Activated CD8-positive, alpha-beta T cell treated with anti-CD3 and anti-CD28 coated beads for 36 hours (primary cell): Measurements from ENCODE around the gene RUFY2. TPM values are rescaled to one million over a fixed set of nuclear protein-coding genes. Genes with fewer than 3 reads are reported as not detected.

ENCODE experiments used
- ATAC-seq: fragments of 200-7000 bp; cut with Tn5 transposase; one replicate; pipeline ENCODE4 v1.10.0; 2021; ENCODE audit warnings: mild to moderate bottlenecking, moderate library complexity
- CTCF ChIA-PET: fragments of 350-600 bp; sonication (Branson Sonifier 250); formaldehyde crosslinking; loops from one replicate; lab custom pipeline; 2021; ENCODE audit warnings: antibody characterized with exemption; lab: Charles Lee
- POLR2A ChIA-PET: fragments of 350-600 bp; sonication (Branson Sonifier 250); formaldehyde crosslinking; loops from one replicate; lab custom pipeline; 2021; ENCODE audit warnings: antibody characterized with exemption; lab: Charles Lee
- DNase-seq: peaks from one replicate; pipeline ENCODE4 v3.0.0-alpha.2; 2020
- H3K27ac Mint-ChIP-seq: one replicate; pipeline ENCODE4 v1.8.0; 2021; ENCODE audit warnings: mild to moderate bottlenecking, mixed read lengths
- H3K27me3 Mint-ChIP-seq: one replicate; pipeline ENCODE4 v1.8.0; 2021; ENCODE audit warnings: mixed read lengths
- H3K36me3 Mint-ChIP-seq: one replicate; pipeline ENCODE4 v1.8.0; 2021; ENCODE audit warnings: low read depth, mixed read lengths
- H3K4me1 Mint-ChIP-seq: one replicate; pipeline ENCODE4 v1.8.0; 2021; ENCODE audit warnings: low read depth, mixed read lengths
- H3K4me3 Mint-ChIP-seq: one replicate; pipeline ENCODE4 v1.8.0; 2021; ENCODE audit warnings: mild to moderate bottlenecking, moderate library complexity, mixed read lengths
- H3K9me3 Mint-ChIP-seq: one replicate; pipeline ENCODE4 v1.8.0; 2021; ENCODE audit warnings: mixed read lengths
- intact Hi-C: fragments of 100-400 bp; cut with micrococcal nuclease; formaldehyde crosslinking; loops from one replicate; pipeline ENCODE4 v1.10.0; 2022
- total RNA-seq, 2 experiments: library from RNA; stranded (reverse); gene quantifications; one replicate each; pipeline ENCODE4 v1.2.3, GENCODE V29; 2021
- TF ChIP-seq, protein P1 (sequence below): fragments of 200-600 bp; IDR thresholded peaks from one replicate; pipeline ENCODE4 v1.8.0; 2022; ENCODE audit warnings: antibody characterized with exemption, mild to moderate bottlenecking

The RUFY2 gene
- total RNA-seq, 2 experiments from 2014 or later = 7.8 to 8.0 TPM

DNA sequence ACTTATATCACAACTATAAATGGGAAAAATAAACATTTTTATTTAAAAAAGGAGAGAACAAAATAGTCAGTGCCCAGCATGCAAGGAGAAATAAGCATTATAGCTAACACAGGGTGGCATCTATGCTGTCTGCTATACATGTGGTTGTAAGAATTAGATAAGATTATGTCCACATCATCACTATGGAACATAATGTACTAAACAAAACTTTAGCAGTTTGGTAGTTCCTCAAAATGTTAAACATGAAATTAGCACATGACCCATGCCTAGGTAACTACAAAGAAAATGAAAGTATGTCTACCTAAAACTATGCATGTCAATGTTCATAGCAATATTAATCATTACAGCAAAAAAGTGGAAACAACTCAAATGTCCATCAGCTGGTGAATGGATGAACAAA is 28.7 kb upstream of the RUFY2 start:
- POLR2A ChIA-PET = interaction anchor here (1.0 kb wide), 1 partner anchor 29 kb away, joined by 3 read pairs; the partner anchor contains the start of gene RUFY2
- Mint-ChIP-seq H3K4me1 (no peaks in the 10 kb centered on the region), H3K36me3 (peaks cover 34% of the 10 kb centered on the region), H3K27me3 (no peaks in the 10 kb centered on the region), H3K4me3 (no peak overlapping the region), H3K27ac (no peak overlapping the region), H3K9me3 (no peaks in the 10 kb centered on the region)
- ATAC-seq (no peak), DNase-seq (no peak)
- TF ChIP-seq, protein P1, sequence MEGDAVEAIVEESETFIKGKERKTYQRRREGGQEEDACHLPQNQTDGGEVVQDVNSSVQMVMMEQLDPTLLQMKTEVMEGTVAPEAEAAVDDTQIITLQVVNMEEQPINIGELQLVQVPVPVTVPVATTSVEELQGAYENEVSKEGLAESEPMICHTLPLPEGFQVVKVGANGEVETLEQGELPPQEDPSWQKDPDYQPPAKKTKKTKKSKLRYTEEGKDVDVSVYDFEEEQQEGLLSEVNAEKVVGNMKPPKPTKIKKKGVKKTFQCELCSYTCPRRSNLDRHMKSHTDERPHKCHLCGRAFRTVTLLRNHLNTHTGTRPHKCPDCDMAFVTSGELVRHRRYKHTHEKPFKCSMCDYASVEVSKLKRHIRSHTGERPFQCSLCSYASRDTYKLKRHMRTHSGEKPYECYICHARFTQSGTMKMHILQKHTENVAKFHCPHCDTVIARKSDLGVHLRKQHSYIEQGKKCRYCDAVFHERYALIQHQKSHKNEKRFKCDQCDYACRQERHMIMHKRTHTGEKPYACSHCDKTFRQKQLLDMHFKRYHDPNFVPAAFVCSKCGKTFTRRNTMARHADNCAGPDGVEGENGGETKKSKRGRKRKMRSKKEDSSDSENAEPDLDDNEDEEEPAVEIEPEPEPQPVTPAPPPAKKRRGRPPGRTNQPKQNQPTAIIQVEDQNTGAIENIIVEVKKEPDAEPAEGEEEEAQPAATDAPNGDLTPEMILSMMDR = no peak
- CTCF ChIA-PET = no interaction called here
- intact Hi-C loops = no loop called here

DNA sequence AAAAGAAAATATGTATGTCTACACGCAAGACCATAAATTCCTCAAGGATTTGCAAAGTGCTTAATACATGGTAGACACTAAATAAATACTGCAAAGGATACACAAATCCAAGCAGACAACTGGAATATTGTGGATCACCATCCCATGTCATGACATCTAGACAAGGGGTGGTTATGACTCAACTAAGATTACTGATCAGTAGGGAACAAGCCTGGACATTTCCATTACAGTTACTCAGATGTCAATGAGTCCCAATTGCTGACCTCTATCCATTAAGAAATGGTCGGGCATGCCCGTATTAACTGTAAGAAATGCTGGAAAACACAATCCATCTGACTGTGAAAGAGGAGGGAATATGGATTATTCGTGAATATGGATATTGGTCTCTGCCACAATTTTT is 27.6 kb upstream of the RUFY2 start:
- ChIA-PET POLR2A (no interaction called here), CTCF (no interaction called here)
- H3K4me3 Mint-ChIP-seq = no peak overlapping the region
- peaks cover 37% of the 10 kb centered on the region for H3K36me3 Mint-ChIP-seq
- DNase-seq = no peak
- no peak overlapping the region for H3K27ac Mint-ChIP-seq
- H3K27me3 Mint-ChIP-seq = no peaks in the 10 kb centered on the region
- no peaks in the 10 kb centered on the region for H3K9me3 Mint-ChIP-seq
- H3K4me1 Mint-ChIP-seq = no peaks in the 10 kb centered on the region
- TF ChIP-seq, protein P1 = no peak
- intact Hi-C loops = no loop called here
- ATAC-seq = no peak

DNA sequence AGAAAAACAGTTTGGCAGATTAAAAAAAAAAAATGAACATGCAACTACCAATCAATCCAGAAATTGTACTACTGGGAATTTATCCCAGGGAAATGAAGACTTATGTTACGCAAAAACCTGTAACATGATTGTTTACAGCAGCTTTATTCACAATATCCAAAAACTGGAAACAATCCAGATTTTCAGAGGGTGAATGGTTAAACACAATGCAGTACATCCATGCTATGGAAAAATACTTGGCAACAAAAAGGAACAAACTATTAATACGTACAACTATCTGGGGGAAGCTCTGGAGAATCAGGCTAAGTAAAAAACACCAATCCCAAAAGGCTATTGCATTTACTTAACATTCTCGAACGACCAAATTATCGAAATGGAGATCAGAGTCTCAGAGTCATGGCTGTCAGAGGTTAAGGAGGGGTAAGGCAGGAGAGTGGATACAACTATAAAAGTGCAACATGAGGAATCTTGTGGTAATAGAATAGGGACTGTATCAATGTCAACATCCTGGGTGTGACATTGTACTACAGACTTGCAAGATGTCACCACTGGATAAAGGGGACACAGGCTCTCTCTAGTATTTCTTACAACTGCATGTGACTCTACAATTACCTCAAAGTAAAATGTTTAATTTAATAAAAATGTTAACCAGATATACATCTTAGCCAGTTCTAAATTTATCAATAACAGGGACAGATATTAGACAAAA is 21.5 kb upstream of the RUFY2 start:
- ChIA-PET CTCF (no interaction called here), POLR2A (interaction anchor here (1.0 to 1.1 kb wide), 2 partner anchors 18 to 32 kb away, joined by 3 to 4 read pairs; no protein-coding TSS in a partner anchor)
- DNase-seq (no peak), ATAC-seq (no peak)
- TF ChIP-seq, protein P1 = no peak
- H3K27me3 Mint-ChIP-seq = no peaks in the 10 kb centered on the region
- H3K36me3 Mint-ChIP-seq = peaks cover 30% of the 10 kb centered on the region
- H3K9me3 Mint-ChIP-seq = no peaks in the 10 kb centered on the region
- peaks cover 10% of the 10 kb centered on the region for H3K4me1 Mint-ChIP-seq
- H3K27ac Mint-ChIP-seq = no peak overlapping the region
- intact Hi-C loops = no loop called here
- H3K4me3 Mint-ChIP-seq = no peak overlapping the region

DNA sequence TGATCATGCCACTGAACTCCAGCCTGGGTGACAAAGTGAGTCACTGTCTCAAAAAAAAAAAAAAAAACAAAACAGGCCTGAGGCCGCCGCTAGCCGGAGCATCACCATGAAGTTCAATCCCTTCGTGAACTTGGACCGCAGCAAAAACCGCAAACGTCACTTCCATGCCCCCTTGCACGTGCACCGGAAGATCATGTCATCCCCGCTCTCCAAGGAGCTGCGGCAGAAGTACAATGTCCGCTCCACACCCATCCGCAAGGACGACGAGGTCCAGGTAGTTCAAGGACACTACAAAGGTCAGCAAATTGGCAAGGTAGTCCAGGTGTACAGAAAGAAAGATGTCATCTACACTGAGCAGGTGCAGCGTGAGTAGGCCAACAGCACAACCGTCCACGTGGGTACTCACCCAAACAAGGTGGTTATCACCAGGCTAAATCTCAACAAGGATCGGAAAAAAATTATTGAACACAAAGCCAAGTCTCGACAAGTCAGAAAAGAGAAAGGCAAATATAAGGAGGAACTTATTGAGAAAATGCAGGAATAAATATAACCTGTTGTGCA is 17.5 kb upstream of the RUFY2 start:
- H3K27me3 Mint-ChIP-seq = no peaks in the 10 kb centered on the region
- ChIA-PET CTCF (no interaction called here), POLR2A (no interaction called here)
- intact Hi-C loops = no loop called here
- peaks cover 42% of the 10 kb centered on the region for H3K36me3 Mint-ChIP-seq
- H3K4me1 Mint-ChIP-seq = peaks cover 14% of the 10 kb centered on the region
- ATAC-seq = no peak
- no peak for DNase-seq
- H3K27ac Mint-ChIP-seq = no peak overlapping the region
- no peak overlapping the region for H3K4me3 Mint-ChIP-seq
- TF ChIP-seq, protein P1 = no peak
- no peaks in the 10 kb centered on the region for H3K9me3 Mint-ChIP-seq

DNA sequence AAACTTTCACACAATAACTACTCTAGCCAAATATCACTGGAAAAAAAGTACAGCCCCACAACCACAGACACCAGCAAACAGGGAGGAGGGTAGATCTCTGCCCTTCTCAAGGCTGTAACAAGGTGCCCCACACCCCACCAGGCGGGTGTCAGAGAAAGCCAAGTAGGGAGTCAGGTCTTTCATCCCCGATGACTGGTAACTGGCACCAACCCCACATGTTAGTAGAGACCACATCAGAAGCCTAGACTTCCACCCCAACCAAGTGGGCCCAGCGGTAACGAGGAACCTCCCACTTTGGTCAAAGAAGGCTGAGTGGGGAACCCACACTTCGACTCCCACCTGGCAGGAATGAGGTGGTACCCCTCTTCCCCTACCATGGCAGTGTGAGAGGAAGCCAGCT is 16.4 kb upstream of the RUFY2 start:
- intact Hi-C loops = no loop called here
- CTCF ChIA-PET = interaction anchor here (1.4 kb wide), 1 partner anchor 36 kb away, joined by 3 read pairs; no protein-coding TSS in a partner anchor
- peak; percentile 98 for ATAC-seq
- H3K4me1 Mint-ChIP-seq = peaks cover 14% of the 10 kb centered on the region
- TF ChIP-seq, protein P1 = no peak
- H3K27me3 Mint-ChIP-seq = no peaks in the 10 kb centered on the region
- peak; percentile 73 for DNase-seq
- H3K9me3 Mint-ChIP-seq = no peaks in the 10 kb centered on the region
- POLR2A ChIA-PET = no interaction called here
- H3K4me3 Mint-ChIP-seq = no peak overlapping the region
- H3K27ac Mint-ChIP-seq = peak overlapping the region; percentile 40
- peaks cover 41% of the 10 kb centered on the region for H3K36me3 Mint-ChIP-seq
